WTC11 (cell line): ENCODE results near the gene TBC1D17.

Experiments used
- CTCF ChIP-seq: fragments of 200-600 bp; IDR thresholded peaks from 2 replicates; pipeline ENCODE4 v1.8.0; 2022; ENCODE audit warnings: antibody characterized with exemption
- ESRRA ChIP-seq: sonication (generic); formaldehyde crosslinking; IDR thresholded peaks from 2 replicates; pipeline ENCODE4 v1.8.1; 2022; ENCODE audit warnings: mild to moderate bottlenecking, missing genetic modification reagents, borderline replicate concordance
- MLX ChIP-seq: sonication (generic); formaldehyde crosslinking; IDR thresholded peaks from 2 replicates; pipeline ENCODE4 v1.8.1; 2023; ENCODE audit warnings: mild to moderate bottlenecking, missing genetic modification reagents, moderate library complexity

DNA sequence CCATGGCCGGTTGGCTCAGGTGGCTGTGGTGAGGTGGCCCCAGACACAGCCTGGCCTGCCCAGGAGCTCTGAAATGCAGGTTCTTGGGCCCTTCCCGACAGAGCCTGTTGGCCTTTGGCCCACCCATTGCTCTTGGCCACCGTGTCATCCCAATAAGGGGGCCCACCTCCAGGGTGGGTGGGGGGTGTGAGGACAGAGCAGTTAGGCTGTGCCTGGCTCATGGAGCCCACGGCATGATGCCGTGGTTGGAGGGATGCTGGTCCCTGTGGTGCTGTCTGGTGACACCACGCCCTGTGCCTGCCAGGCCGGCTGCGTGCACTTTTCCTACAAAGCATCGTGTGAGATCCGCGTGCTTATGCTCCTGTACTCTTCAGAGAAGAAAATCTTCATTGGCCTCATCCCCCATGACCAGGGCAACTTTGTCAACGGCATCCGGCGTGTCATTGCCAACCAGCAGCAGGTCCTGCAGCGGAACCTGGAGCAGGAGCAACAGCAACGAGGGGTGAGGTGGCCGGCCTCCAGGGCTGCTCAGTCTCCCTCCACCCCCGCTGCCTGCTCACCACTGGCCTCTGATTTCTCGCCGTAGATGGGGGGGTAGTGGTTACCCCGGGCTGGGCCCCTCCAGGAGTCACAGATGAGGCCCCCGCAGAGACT lies 17.7 kb upstream of the TBC1D17 start:
- no peak for TF ChIP-seq ESRRA (CRISPR knock-in tag)
- no peak for TF ChIP-seq CTCF
- no peak for TF ChIP-seq MLX (CRISPR knock-in tag)
